Tibial nerve (tissue), 4 donors: Measurements from ENCODE around the gene RPP38. TPM values are rescaled to one million over a fixed set of nuclear protein-coding genes. Genes with fewer than 3 reads are reported as not detected.
A peak's percentile ranks its signal among the peaks of the same experiment; 100 is the strongest.

ENCODE experiments used
- DNase-seq, 2 donors: peaks; one replicate each; pipeline ENCODE4 v3.0.0-alpha.2; 2019; ENCODE audit warnings: low spot score in 2 of 2
- H3K27ac ChIP-seq, 4 donors: fragments of 200-600 bp; sonication (generic) in 3 of 4; one replicate each; pipeline ENCODE4 v1.5.1; 2017 to 2019; ENCODE audit warnings: mild to moderate bottlenecking in 1 of 4
- H3K27me3 ChIP-seq, 2 donors: fragments of 200-600 bp; sonication (generic) in 1 of 2; one replicate each; pipeline versions ENCODE4 v1.5.1 to v1.6.0; 2017 to 2019
- H3K36me3 ChIP-seq, 3 donors: fragments of 200-600 bp; sonication (generic); one replicate each; pipeline ENCODE4 v1.5.1; 2018 to 2019
- H3K4me1 ChIP-seq, 4 donors: fragments of 200-600 bp; sonication (generic) in 3 of 4; one replicate each; pipeline ENCODE4 v1.5.1; 2017 to 2019
- H3K4me3 ChIP-seq, 4 donors: fragments of 200-600 bp; sonication (generic) in 3 of 4; one replicate each; pipeline ENCODE4 v1.5.1; 2017 to 2019; ENCODE audit warnings: mild to moderate bottlenecking in 1 of 4, moderate library complexity in 1 of 4
- H3K9me3 ChIP-seq, 4 donors: fragments of 200-600 bp; sonication (generic) in 3 of 4; one replicate each; pipeline ENCODE4 v1.5.1; 2017 to 2019
- CTCF ChIP-seq, 5 experiments: fragments of 200-600 bp in 3 of 5; fragments of 450-650 bp in 2 of 5; sonication (generic) in 3 of 5; IDR thresholded peaks; one replicate each; pipeline ENCODE4 v1.5.1; 2016 to 2019; ENCODE audit warnings: antibody characterized with exemption in 5 of 5, mild to moderate bottlenecking in 3 of 5, moderate library complexity in 2 of 5
- EP300 ChIP-seq, 2 donors: sonication (generic); formaldehyde crosslinking; IDR thresholded peaks; one replicate each; pipeline ENCODE4 v1.6.1; 2017; ENCODE audit warnings: antibody characterized with exemption in 2 of 2, mild to moderate bottlenecking in 1 of 2
- POLR2A ChIP-seq, 2 donors: fragments of 450-650 bp; IDR thresholded peaks; one replicate each; pipeline ENCODE4 v1.6.1; 2017; ENCODE audit warnings: antibody characterized with exemption in 2 of 2, mild to moderate bottlenecking in 2 of 2, moderate library complexity in 2 of 2
- WGBS, 2 donors: methylation state at CpG; one replicate each; pipeline ENCODE4 v1.1.5; 2018; 5-methylcytosine and 5-hydroxymethylcytosine counted together
- total RNA-seq, 4 donors: library from RNA; depleted of rRNA; stranded (reverse); fragments of >200 nt; gene quantifications; one replicate each; pipeline ENCODE4 v1.1.0, GENCODE V29; 2016

RPP38 gene
- total RNA-seq, 4 donors from 2014 or later, result 10.5 to 19.2 (median 16.5) TPM

GRCh38 chr10:15072358-15072757 is 24.8 kb upstream of the RPP38 start:
- H3K4me3 ChIP-seq, result no peak overlapping the region
- no peak for DNase-seq
- 91 to 97% methylated on average over 5 of the region's 5 CpGs for WGBS, 2 donors
- H3K9me3 ChIP-seq, result peaks cover 0 to 11% (median 0%) of the 10 kb centered on the region in 4 donors
- H3K27me3 ChIP-seq, result no peaks in the 10 kb centered on the region
- H3K4me1 ChIP-seq, result no peaks in the 10 kb centered on the region
- no peak for TF ChIP-seq EP300 (IDR thresholded peaks at IDR 0.05)
- TF ChIP-seq CTCF (IDR thresholded peaks at IDR 0.05), result no peak
- no peak for TF ChIP-seq POLR2A (IDR thresholded peaks at IDR 0.05)
- no peaks in the 10 kb centered on the region for H3K36me3 ChIP-seq
- H3K27ac ChIP-seq, result no peak overlapping the region

GRCh38 chr10:15075421-15075820 is 21.7 kb upstream of the RPP38 start:
- WGBS, 2 donors, result 84 to 94% methylated on average over 3 of the region's 3 CpGs
- no peak overlapping the region for H3K4me3 ChIP-seq
- no peaks in the 10 kb centered on the region for H3K36me3 ChIP-seq
- no peaks in the 10 kb centered on the region for H3K4me1 ChIP-seq
- no peaks in the 10 kb centered on the region for H3K9me3 ChIP-seq
- no peak for DNase-seq
- TF ChIP-seq EP300 (IDR thresholded peaks at IDR 0.05) (no peak), CTCF (IDR thresholded peaks at IDR 0.05) (no peak), POLR2A (IDR thresholded peaks at IDR 0.05) (no peak)
- no peak overlapping the region for H3K27ac ChIP-seq
- no peaks in the 10 kb centered on the region for H3K27me3 ChIP-seq

- Histone ChIP-seq H3K27me3 (no peaks in the 10 kb centered on the region), H3K9me3 (no peaks in the 10 kb centered on the region), H3K27ac (peak overlapping the region; percentile 15 to 79 (median 48)), H3K4me3 (peak overlapping the region; percentile 25 to 54 (median 32)), H3K36me3 (no peaks in the 10 kb centered on the region), H3K4me1 (peaks cover 0 to 24% (median 1%) of the 10 kb centered on the region in 4 donors)
- no peak for DNase-seq
- 60 to 63% methylated on average over 18 of the region's 18 CpGs for WGBS, 2 donors
- TF ChIP-seq EP300 (IDR thresholded peaks at IDR 0.05) (no peak), POLR2A (IDR thresholded peaks at IDR 0.05) (no peak), CTCF (IDR thresholded peaks at IDR 0.05) (peak in 1 of 5 experiments; percentile 24)
Observed at GRCh38 chr10:15083674-15084501, 13.3 kb upstream of the RPP38 start.

GRCh38 chr10:15084502-15084922 is 12.6 kb upstream of the RPP38 start:
- 13 to 20% methylated on average over 7 of the region's 7 CpGs for WGBS, 2 donors
- DNase-seq, result peak in 1 of 2 donors; percentile 18
- TF ChIP-seq CTCF (IDR thresholded peaks at IDR 0.05) (peak in 1 of 5 experiments; percentile 17), POLR2A (IDR thresholded peaks at IDR 0.05) (peak in 1 of 2 donors; percentile 13), EP300 (IDR thresholded peaks at IDR 0.05) (peak; percentile 31 to 38)
- H3K4me1 ChIP-seq, result peaks cover 0 to 26% (median 1%) of the 10 kb centered on the region in 4 donors
- no peaks in the 10 kb centered on the region for H3K9me3 ChIP-seq
- H3K4me3 ChIP-seq, result peak overlapping the region; percentile 25 to 54 (median 32)
- peak overlapping the region; percentile 15 to 79 (median 48) for H3K27ac ChIP-seq
- H3K27me3 ChIP-seq, result no peaks in the 10 kb centered on the region
- no peaks in the 10 kb centered on the region for H3K36me3 ChIP-seq
